NCI-H2227 treated with DMSO at 0.1 percent for 48 hours (cell line): Measurements from ENCODE around the gene IGLL5.

Experiments
- DNase-seq: peaks from one replicate; lab custom pipeline; 2025; lab: John Stamatoyannopoulos, UW

The IGLL5 gene

GRCh38 chr22:22863001-22863400 lies 24.6 kb upstream of the IGLL5 start:
- DNase-seq = no peak

GRCh38 chr22:22865311-22866072 lies 22.1 kb upstream of the IGLL5 start:
- no peak for DNase-seq

GRCh38 chr22:22866381-22867111 lies 21.1 kb upstream of the IGLL5 start:
- no peak for DNase-seq

GRCh38 chr22:22867996-22868715 lies 19.5 kb upstream of the IGLL5 start:
- no peak for DNase-seq

GRCh38 chr22:22870577-22871404 lies 16.8 kb upstream of the IGLL5 start:
- no peak for DNase-seq

GRCh38 chr22:22871536-22872278 lies 15.9 kb upstream of the IGLL5 start:
- DNase-seq = no peak

- no peak for DNase-seq
These were observed 14.6 kb upstream of the IGLL5 start for GRCh38 chr22:22872722-22873708.

GRCh38 chr22:22877523-22878210 lies 9.9 kb upstream of the IGLL5 start:
- DNase-seq = peak; percentile 5

GRCh38 chr22:22878211-22878570 lies 9.4 kb upstream of the IGLL5 start:
- DNase-seq = no peak

GRCh38 chr22:22878801-22879674 lies 8.6 kb upstream of the IGLL5 start:
- no peak for DNase-seq

GRCh38 chr22:22879675-22880155 lies 7.9 kb upstream of the IGLL5 start:
- DNase-seq = no peak

- DNase-seq = no peak
These were observed 7.0 kb upstream of the IGLL5 start for GRCh38 chr22:22880645-22881044.

GRCh38 chr22:22881116-22882000 lies 6.3 kb upstream of the IGLL5 start:
- no peak for DNase-seq

GRCh38 chr22:22882033-22882717 lies 5.4 kb upstream of the IGLL5 start:
- no peak for DNase-seq

- DNase-seq = no peak
These were observed 4.4 kb upstream of the IGLL5 start for GRCh38 chr22:22883090-22883727.
